IPS DF 6.9 (cell line): Measurements from ENCODE around the gene NCOA7.
"Not testable (repeated sequence)": the region's sequence is repeated elsewhere in the genome, so short reads cannot be mapped to it uniquely, and the experiment has no call there.

ENCODE experiments used
- DNase-seq: peaks from one replicate; pipeline ENCODE4 v3.0.0-alpha.2; 2013; ENCODE audit warnings: low read depth, low spot score
- H3K27ac ChIP-seq: one replicate; pipeline ENCODE4 v1.5.1; 2013; ENCODE audit warnings: low read length, control low read depth
- H3K27me3 ChIP-seq: 2 replicates; pipeline ENCODE4 v1.6.1; 2013; ENCODE audit warnings: mild to moderate bottlenecking, low read length; ENCODE audit not compliant: control insufficient read depth, insufficient read depth
- H3K36me3 ChIP-seq: 2 replicates; pipeline ENCODE4 v1.6.1; 2013; ENCODE audit warnings: low read length; ENCODE audit not compliant: control insufficient read depth, insufficient read depth
- H3K4me1 ChIP-seq: 2 replicates; pipeline ENCODE4 v1.6.1; 2013; ENCODE audit warnings: low read length; ENCODE audit not compliant: control insufficient read depth, insufficient read depth
- H3K4me3 ChIP-seq: 2 replicates; pipeline ENCODE4 v1.5.1; 2013; ENCODE audit warnings: mild to moderate bottlenecking, low read length
- H3K9me3 ChIP-seq: 2 replicates; pipeline ENCODE4 v1.6.1; 2013; ENCODE audit warnings: low read length, inconsistent platforms; ENCODE audit not compliant: control insufficient read depth, insufficient read depth
- WGBS: extraction: QIAGEN DNeasy Blood & Tissue Kit; methylation state at CpG from one replicate; pipeline ENCODE4 v1.1.7; 2013; ENCODE audit warnings: mixed read lengths, missing lambda C conversion rate; ENCODE audit not compliant: insufficient read length, insufficient coverage; 5-methylcytosine and 5-hydroxymethylcytosine counted together

Gene NCOA7

DNA sequence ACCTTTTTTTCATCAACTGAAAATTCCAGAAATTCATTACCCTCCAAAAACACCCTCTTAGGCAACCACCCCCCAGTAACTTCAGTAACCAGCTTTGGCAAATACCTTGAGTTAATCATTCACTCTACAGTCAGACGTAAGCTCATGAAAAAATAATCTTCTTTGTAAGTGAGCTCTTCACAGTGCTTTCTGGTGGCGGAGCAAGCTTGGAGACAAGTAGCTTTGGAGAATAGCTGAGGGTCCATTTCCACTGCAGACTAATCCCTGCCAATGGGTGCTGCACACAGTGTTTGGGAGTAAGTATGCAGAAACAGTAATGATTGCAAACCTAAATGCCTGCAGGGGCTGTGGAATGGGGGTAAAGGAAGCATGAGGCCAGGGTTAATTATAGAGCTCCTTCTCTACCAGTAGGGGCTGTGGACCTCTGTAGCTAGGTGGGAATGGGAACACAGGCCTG, 109.0 kb downstream of the NCOA7 start:
- no peaks in the 10 kb centered on the region for H3K27me3 ChIP-seq
- no peaks in the 10 kb centered on the region for H3K4me1 ChIP-seq
- no peak for DNase-seq
- H3K4me3 ChIP-seq = no peak overlapping the region
- no peaks in the 10 kb centered on the region for H3K9me3 ChIP-seq
- H3K27ac ChIP-seq = no peak overlapping the region
- no peaks in the 10 kb centered on the region for H3K36me3 ChIP-seq
- whole genome bisulfite sequencing = no CpG with 5 or more reads among the region's 2 CpGs

DNA sequence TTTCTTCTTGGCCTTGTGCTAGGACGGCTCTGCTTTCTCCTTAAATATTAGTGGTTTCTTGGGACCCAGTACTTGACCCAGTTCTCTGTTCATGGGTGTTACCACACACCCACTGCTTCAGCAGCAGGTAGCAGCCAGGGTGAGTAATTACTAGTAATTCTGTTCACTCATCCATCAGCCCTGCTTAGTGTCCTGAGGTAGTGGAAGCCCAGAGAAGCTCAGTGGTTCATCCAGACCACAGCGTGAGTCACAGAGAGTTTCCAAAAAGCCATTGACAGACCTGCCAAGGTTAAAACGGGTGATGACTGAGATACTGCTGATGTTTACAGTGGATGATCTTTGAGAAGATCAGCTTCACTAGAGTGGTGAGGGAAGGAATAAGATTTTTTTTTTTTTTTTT, 114.1 kb downstream of the NCOA7 start:
- H3K9me3 ChIP-seq = no peaks in the 10 kb centered on the region
- no peak for DNase-seq
- H3K36me3 ChIP-seq = no peaks in the 10 kb centered on the region
- H3K27ac ChIP-seq = no peak overlapping the region
- no peak overlapping the region for H3K4me3 ChIP-seq
- WGBS = no CpG with 5 or more reads among the region's 3 CpGs
- no peaks in the 10 kb centered on the region for H3K4me1 ChIP-seq
- H3K27me3 ChIP-seq = no peaks in the 10 kb centered on the region

DNA sequence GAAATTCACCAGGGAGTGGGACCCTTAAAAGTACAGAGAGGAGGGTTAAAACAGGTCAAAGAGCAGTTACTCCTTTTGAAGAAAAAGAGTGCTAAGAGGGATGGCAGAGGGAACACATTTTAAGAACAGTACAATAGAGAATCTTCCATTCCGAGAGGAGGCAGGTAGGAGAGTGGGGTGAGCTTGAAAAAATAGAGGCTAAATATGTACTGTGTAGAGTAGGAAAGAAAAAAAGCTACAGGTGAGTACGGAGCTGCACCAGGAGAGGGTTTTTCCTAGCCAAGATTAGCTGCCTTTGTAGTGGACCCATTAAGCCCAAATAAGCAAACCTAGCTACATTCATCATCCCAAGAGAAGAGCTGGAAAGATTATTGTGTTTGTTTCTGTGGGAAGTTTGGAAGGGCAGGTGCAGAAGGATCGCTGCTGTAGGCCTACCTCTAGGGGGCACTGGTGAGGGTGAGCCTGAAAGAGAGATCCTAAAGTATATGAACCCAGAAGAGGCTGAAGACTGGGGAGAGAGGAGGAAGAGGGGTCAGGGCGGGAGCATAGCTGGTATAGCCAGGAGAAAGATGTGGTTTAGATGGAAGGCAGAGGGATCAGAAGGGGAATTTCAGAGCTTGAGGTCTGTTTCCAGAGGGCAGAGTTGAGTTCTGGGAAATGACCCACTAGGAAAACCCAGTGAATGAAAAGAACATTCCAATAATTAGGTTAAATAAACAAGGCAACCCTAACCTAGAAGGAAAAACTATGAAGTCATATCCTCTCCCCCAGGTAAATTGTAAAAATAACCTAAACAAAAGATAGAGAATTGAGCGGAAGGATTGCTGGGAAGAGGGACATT, 115.6 kb downstream of the NCOA7 start:
- Histone ChIP-seq H3K9me3 (no peaks in the 10 kb centered on the region), H3K36me3 (no peaks in the 10 kb centered on the region), H3K4me3 (no peak overlapping the region), H3K27ac (no peak overlapping the region), H3K27me3 (no peaks in the 10 kb centered on the region), H3K4me1 (no peaks in the 10 kb centered on the region)
- DNase-seq = no peak
- no CpG with 5 or more reads among the region's 5 CpGs for WGBS

DNA sequence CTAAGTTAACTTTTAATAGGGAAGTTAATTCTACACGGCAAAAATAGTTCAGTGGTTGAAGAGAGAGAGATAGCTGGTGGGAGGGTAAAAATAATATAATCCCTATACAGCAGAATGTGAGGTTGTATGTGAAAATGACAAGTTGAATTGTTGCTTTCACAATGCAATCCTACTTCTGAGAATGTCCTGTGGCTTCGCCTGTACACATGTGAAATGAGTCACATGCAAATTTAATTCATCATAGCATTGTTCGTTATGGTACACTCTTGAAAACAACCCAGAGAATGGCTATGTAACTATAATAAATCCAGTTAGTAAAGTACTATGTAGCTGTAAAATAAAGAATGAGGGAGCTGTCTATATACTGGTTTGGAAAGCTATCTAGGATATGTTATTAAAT, 119.8 kb downstream of the NCOA7 start:
- no peaks in the 10 kb centered on the region for H3K27me3 ChIP-seq

DNA sequence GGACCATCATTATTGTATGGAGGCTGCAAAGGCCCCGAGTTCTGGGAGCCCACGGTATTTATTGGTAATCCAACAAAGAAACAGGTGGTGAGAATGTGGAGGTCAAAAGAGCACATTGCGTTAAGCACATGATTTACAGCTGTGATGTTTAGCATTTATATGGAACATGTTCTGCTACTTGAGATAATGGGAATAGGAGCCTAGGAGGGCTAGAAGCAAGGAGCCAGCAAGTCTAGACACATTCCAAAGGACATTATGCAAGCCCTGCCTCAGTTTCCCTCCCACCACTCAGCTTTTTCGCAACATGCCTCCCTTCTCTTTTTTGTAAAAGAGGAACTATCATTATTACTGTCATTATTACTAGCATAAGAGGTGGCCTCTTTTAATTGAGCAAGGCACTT, 120.3 kb downstream of the NCOA7 start:
- H3K4me1 ChIP-seq, DNase-seq, H3K4me3 ChIP-seq, H3K27me3 ChIP-seq, H3K9me3 ChIP-seq, H3K27ac ChIP-seq, H3K36me3 ChIP-seq: not testable (repeated sequence)
- WGBS = no CpG with 5 or more reads among the region's 4 CpGs

More for the DNA sequence above, 119.8 kb downstream of the NCOA7 start:
- H3K4me1 ChIP-seq = no peaks in the 10 kb centered on the region
- H3K27ac ChIP-seq = no peak overlapping the region
- no peaks in the 10 kb centered on the region for H3K9me3 ChIP-seq
- no peak for DNase-seq
- H3K36me3 ChIP-seq = no peaks in the 10 kb centered on the region
- H3K4me3 ChIP-seq = no peak overlapping the region
- no CpG with 5 or more reads among the region's 3 CpGs for WGBS

DNA sequence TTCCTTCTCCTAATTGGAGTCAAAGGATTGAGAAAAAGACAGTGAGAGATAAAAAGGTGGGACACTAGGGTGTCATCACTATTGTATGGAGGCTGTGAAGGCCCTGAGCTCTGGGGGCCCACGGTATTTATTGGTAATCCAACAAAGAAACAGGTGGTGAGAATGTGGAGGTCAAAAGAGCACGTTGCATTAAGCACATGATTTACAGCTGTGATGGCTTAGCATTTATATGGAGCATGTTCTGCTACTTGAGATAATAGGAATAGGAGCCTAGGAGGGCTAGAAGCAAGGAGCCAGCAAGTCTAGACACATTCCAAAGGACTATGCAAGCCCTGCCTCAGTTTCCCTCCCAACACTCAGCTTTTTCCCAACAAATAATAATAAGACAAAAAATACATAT, 121.7 kb downstream of the NCOA7 start:
- not testable (repeated sequence) for H3K36me3 ChIP-seq, H3K9me3 ChIP-seq, H3K27me3 ChIP-seq, DNase-seq, H3K27ac ChIP-seq, H3K4me3 ChIP-seq, H3K4me1 ChIP-seq
- no CpG with 5 or more reads among the region's 2 CpGs for WGBS

DNA sequence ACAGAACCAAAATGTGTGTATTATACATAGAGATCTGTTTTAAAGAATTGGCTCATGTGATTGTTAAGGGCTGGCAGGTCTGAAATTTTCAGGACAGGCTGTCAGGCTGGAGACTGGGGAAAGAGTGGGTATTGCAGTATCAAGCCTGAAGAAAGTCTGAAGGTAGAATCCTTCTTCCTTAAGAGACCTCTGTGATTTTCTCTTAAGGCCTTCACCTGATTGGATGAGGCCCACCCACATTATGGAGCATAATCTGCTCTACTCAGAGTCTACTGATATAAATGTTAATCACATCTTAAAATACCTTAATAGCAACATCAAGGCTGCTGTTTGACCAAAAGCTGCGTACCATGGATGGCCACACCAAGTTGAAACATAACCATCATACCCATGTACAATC, 122.4 kb downstream of the NCOA7 start:
- H3K4me3 ChIP-seq = no peak overlapping the region
- H3K27ac ChIP-seq = no peak overlapping the region
- H3K36me3 ChIP-seq = no peaks in the 10 kb centered on the region
- DNase-seq = no peak
- no peaks in the 10 kb centered on the region for H3K9me3 ChIP-seq
- no peaks in the 10 kb centered on the region for H3K4me1 ChIP-seq
- WGBS = no CpG with 5 or more reads among the region's 1 CpG
- H3K27me3 ChIP-seq = no peaks in the 10 kb centered on the region

DNA sequence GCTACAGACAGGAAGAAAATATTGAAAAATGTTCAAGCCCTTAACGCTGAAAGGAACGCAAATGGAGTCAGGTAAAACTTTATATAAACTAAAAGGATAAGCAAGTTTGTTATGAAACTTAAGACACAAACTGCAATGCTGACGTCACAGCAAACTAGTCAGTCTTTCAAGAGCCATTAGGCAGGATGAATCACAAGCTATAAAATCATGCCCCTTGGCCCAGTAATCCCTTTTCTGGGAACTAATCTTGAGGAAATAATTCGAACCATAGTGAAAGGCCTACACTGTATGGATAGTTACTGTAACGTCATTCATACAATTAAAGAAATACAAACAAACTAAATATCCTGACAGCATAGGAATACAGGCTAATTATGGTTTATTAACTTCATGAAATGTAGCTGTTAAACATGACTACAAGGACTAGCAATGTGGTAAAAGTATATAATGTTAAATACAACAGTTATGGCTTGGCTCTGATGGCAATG, 123.1 kb downstream of the NCOA7 start:
- Histone ChIP-seq H3K27ac (no peak overlapping the region), H3K4me3 (no peak overlapping the region), H3K4me1 (peaks cover under 1% of the 10 kb centered on the region; the same call in 1 of the 2 replicates), H3K36me3 (no peaks in the 10 kb centered on the region), H3K9me3 (no peaks in the 10 kb centered on the region), H3K27me3 (no peaks in the 10 kb centered on the region)
- no CpG with 5 or more reads among the region's 5 CpGs for WGBS
- no peak for DNase-seq

DNA sequence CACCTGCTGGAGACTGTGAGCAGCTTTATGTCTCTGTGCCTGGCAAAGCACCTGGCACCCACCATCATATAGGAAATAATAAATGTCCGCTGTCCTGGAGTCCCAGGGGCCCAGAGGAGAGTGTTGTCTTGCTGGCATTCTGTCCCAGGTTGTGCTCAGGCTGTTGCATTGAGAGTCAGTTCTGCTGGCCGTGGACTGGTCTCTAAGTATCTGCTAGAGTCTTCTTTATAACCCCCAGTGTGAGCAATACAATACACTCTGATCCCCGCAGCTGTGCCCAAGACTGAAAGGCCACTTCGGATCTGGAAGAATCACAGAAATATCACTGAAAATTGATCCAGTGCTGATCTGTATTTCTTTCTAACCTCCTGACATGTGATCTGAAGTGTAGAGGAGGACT, 127.5 kb downstream of the NCOA7 start:
- WGBS = no CpG with 5 or more reads among the region's 4 CpGs
- H3K9me3 ChIP-seq = no peaks in the 10 kb centered on the region
- H3K36me3 ChIP-seq = no peaks in the 10 kb centered on the region
- H3K4me3 ChIP-seq = no peak overlapping the region
- H3K27me3 ChIP-seq = no peaks in the 10 kb centered on the region
- no peak for DNase-seq
- peaks cover 1% of the 10 kb centered on the region; the same call in 1 of the 2 replicates for H3K4me1 ChIP-seq
- no peak overlapping the region for H3K27ac ChIP-seq

DNA sequence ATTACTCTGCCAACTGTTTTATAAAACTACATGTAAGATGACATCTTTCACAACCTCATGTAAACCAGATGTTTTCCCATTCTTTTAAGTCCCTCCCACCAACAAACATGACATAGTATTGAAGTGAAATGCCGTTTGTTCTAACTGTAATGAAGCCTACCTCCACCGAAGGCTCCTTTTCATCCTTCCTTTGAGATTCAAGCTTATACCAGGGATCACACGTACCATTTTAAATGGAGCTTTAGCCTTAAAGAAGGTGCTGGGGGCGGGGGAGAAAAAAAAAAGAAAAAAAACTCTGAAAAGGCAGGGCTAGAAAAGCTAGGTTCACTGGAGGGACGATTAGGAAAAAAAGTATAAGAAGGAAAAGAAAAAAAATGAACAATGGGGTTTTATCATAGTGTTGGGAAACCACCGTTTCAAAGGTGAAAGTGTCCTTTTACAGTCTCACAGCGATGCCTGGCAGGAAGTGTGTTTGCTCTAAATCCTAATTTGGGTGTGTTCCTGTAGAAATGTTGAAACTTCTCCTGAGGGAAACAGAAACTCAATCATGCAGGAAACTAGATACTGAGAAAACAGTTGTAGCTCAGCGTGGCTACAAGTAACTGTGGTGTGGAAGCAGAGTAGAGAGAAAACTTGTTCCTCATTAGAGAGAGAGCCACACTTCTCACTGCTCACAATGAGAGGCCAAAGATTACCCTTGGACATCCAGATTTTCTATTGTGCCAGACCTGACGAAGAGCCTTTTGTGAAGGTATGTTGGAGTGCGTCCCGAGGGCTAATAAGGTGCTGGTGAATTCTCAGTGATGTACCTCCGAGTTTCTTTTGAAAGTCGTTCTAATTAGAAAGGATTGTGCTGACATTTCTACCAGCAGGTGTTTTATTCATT, 128.2 kb downstream of the NCOA7 start:
- no peak overlapping the region for H3K4me3 ChIP-seq

More for the DNA sequence above, 128.2 kb downstream of the NCOA7 start:
- Histone ChIP-seq H3K27ac (no peak overlapping the region), H3K4me1 (peaks cover 1% of the 10 kb centered on the region; the same call in 1 of the 2 replicates), H3K36me3 (no peaks in the 10 kb centered on the region), H3K9me3 (no peaks in the 10 kb centered on the region), H3K27me3 (no peaks in the 10 kb centered on the region)
- WGBS = no CpG with 5 or more reads among the region's 13 CpGs
- DNase-seq = no peak
